ENCODE results near the gene DZIP1. TPM values are rescaled to one million over a fixed set of nuclear protein-coding genes. Genes with fewer than 3 reads are reported as not detected.
"Not testable (repeated sequence)": the region's sequence is repeated elsewhere in the genome, so short reads cannot be mapped to it uniquely, and the experiment has no call there.

DZIP1 gene
- polyA plus RNA-seq, 4 donors = 59.6 to 71.4 (median 64.9) TPM

- DNase-seq (ENCODE audit: low read depth in 4 of 4, low spot score in 3 of 4) = no peak
Measured at GRCh38 chr13:95605448-95606125, 38.9 kb downstream of the DZIP1 start.

DNA sequence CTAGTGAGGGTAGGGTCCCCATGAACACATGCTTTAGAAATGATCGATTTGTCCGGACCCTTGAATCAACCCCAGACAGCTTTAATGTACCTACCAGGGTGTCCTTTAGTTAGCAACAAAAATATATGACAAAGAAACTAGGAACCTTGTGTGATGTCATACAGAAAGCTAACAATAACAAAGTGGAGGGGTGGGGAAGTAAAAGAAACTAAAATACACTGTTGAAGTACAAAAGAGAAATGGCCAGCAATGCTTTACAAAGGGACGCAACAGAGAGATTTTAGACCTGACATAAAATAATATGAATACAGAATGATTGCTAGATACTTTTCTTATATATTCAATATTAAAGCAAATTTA is 40.0 kb downstream of the DZIP1 start:
- no peak for DNase-seq (ENCODE audit: low read depth in 4 of 4, low spot score in 3 of 4)

GRCh38 chr13:95603887-95604555 is 40.5 kb downstream of the DZIP1 start:
- DNase-seq (ENCODE audit: low read depth in 4 of 4, low spot score in 3 of 4) = no peak

- DNase-seq (ENCODE audit: low read depth in 4 of 4, low spot score in 3 of 4) = no peak
Measured at GRCh38 chr13:95601906-95602305, 42.6 kb downstream of the DZIP1 start.

- no peak for DNase-seq (ENCODE audit: low read depth in 4 of 4, low spot score in 3 of 4)
Measured at GRCh38 chr13:95601216-95601615, 43.3 kb downstream of the DZIP1 start.

DNA sequence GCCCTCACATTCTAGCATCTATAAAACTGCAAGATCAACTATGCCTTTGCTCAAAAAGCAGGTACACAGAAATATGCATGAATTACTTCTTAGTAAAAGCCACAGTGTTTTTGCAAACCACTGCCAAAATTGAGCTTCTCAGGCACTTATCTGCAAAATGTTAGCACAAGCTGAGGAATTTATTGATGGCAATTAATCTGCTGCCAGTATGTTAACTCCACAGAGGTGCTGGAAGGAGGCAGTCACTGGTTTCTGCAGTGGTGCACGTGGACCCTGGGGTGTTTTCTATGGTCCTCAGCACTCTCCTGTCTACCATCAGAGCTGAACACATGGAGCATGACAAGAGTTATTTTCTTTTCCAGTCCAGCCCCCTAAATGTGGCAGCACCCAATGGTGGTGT is 47.8 kb downstream of the DZIP1 start:
- DNase-seq (ENCODE audit: low read depth in 4 of 4, low spot score in 3 of 4) = no peak

DNA sequence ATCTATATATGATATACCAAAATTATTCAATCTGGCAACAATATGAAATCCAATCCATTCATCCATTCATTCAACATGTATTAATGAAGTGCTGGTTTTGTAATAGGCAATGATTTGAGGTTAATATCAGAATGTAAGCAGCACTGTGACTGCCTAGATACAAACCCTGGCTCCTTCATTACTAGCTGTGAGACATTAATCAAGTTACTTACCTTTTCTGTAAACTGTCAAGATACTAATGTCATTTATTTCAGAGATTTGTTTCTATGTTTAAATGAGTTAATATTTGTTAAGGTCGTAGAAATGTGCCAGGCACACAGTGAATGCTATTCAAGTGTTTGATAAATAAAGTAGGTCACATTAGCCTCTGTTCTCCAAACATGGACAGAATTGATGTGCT is 51.0 kb downstream of the DZIP1 start:
- no peak for DNase-seq (ENCODE audit: low read depth in 4 of 4, low spot score in 3 of 4)

DNA sequence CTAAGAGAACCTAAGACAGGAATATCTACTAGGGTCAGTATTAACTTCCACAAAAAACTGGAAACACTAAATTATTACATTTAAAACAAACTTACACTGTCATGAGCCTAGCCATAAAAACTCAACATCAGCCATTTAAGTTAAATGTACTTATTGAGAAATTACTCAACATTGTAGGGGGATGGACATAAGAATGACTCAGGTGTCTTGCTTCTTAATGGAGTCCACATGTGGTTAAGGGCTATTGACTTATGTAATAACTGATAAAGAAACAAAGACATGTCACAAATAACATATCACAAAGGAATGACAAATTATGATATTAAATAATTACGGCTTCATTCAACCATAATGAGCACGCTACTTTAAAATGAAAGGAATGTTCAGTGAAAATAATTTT is 55.8 kb downstream of the DZIP1 start:
- DNase-seq (ENCODE audit: low read depth in 4 of 4, low spot score in 3 of 4) = no peak

- DNase-seq (ENCODE audit: low read depth in 4 of 4, low spot score in 3 of 4) = no peak
Measured at GRCh38 chr13:95588134-95588533, 56.4 kb downstream of the DZIP1 start.

DNA sequence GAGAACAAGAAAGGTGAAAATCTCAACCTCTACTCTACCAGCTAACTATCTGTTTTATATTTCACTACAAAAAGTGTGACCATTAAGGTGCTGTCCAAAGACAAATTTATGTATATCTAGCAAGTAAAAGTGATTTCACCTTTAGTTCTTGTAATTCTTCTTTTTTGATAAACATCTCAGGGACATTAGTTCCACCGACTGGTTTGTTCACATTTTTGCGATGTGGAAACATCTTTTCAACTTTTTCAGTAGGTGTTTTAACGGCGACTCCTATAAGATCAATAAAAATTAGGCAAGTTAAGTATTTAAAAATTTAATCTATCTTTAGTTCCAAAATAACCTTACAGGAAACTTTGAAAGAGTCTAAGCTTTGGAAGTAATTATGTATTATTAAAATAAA is 58.6 kb downstream of the DZIP1 start:
- no peak for DNase-seq (ENCODE audit: low read depth in 4 of 4, low spot score in 3 of 4)

- no peak for DNase-seq (ENCODE audit: low read depth in 4 of 4, low spot score in 3 of 4)
Measured at GRCh38 chr13:95579303-95579702, 65.2 kb downstream of the DZIP1 start.

DNA sequence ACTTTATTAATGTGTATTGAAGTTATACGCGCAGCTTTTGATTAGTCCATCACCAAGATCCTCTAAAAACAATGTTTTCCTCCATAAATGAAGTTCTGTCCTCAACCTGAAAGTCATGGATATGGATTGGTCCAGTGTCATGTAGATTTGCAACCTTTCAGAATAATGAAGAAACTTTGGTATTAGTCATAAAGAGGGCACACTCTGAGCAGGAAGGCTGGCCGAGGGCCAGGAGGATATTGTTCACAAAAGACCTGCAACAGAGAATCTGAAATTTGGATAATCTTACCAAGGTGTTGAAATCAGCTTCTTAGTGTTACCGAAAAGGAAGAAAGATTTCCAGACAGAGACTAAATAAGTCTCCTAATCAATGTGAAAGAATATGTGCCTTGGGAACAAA is 71.3 kb downstream of the DZIP1 start:
- DNase-seq (ENCODE audit: low read depth in 4 of 4, low spot score in 3 of 4) = no peak

DNA sequence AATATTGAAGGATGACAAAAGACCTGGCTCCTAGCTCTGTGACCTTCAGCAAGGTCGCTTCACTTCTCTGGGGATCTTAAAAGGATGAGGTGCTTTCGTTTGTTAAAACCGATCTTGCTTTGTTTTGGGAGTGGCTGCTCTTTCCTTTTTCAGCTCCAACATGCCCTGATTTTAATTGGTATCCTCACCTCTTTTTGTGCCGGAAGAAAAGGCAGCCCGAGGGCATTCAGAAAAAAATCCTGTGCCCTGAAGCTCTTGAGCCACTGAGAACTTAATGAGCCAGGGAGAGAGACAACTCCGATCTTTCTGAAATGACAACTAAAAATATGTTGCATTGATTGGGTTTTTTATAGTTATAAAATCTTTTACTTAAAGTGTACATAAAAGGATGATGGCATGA is 72.6 kb downstream of the DZIP1 start:
- DNase-seq (ENCODE audit: low read depth in 4 of 4, low spot score in 3 of 4) = no peak

GRCh38 chr13:95570016-95570415 is 74.5 kb downstream of the DZIP1 start:
- no peak for DNase-seq (ENCODE audit: low read depth in 4 of 4, low spot score in 3 of 4)

GRCh38 chr13:95568131-95568530 is 76.4 kb downstream of the DZIP1 start:
- DNase-seq (ENCODE audit: low read depth in 4 of 4, low spot score in 3 of 4) = no peak

DNA sequence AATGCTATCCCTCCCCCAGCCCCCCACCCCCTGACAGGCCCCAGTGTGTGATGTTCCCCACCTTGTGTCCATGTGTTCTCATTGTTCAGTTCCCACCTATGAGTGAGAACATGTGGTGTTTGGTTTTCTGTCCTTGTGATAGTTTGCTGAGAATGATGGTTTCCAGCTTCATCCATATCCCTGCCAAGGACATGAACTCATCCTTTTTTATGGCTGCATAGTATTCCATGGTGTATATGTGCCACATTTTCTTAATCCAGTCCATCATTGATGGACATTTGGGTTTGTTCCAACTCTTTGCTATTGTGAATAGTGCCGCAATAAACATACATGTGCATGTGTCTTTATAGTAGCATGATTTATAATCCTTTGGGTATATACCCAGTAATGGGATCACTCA is 78.7 kb downstream of the DZIP1 start:
- DNase-seq (ENCODE audit: low read depth in 4 of 4, low spot score in 3 of 4) = not testable (repeated sequence)

- DNase-seq (ENCODE audit: low read depth in 4 of 4, low spot score in 3 of 4) = no peak
Measured at GRCh38 chr13:95564733-95565291, 79.7 kb downstream of the DZIP1 start.

DNA sequence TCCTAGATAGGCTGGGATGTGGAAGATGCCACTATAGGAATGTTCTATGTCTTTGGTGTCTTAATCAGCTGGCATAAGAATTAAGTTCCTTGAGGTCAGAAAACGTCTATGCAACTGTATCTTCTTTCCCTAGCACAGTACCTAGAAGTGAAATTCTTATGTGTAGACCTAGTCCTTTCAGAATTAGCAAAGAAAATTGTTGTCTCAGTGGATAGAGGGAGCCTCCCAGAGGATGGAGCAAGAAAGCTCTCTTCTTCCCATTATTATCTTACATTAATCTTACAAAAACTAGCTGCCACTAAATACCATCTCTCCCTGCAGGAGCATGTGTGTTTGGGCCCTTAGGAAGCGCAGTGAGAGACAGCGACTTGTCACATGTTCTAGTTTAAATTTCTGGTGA is 80.4 kb downstream of the DZIP1 start:
- no peak for DNase-seq (ENCODE audit: low read depth in 4 of 4, low spot score in 3 of 4)

- DNase-seq (ENCODE audit: low read depth in 4 of 4, low spot score in 3 of 4) = no peak
Measured at GRCh38 chr13:95560387-95560786, 84.1 kb downstream of the DZIP1 start.

DNA sequence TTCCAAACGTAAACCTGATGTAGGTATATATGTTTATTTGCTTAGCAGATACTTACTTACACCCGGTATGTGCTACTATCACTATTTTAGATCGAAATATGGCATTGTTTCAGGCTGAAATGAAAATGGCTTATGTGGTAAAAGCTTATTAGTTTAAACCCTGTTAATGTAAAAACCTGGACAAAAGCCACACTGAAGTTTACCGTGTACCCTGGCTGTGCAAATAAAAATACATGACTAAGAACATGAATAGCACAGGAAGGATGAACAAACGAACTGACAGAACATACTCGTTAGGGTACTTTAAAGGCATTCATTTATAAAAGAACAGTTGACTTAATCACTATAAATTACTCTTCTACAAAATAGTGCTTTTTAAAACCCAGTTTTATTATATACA is 85.4 kb downstream of the DZIP1 start:
- DNase-seq (ENCODE audit: low read depth in 4 of 4, low spot score in 3 of 4) = no peak

DNA sequence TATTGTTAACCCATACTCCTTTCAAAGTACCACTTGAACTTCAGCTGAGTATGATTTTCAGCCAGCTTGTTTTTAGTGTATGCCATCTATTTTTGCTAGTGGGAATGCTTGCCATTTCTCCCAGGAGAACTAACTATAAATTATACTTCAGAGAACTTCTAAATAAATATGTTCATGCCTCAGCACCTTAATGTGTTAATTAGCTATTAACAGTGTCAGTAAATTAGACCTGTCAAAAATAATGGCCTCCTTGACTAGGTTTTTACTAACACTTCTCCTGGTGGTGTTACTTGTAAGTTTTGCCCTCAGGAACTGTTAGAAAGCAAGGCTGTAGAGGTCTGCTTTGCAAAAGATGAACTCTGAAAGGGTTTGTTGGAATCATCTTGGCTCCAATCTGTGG is 87.5 kb downstream of the DZIP1 start:
- DNase-seq (ENCODE audit: low read depth in 4 of 4, low spot score in 3 of 4) = no peak
